SK-N-MC (cell line): ENCODE measurements around the gene KCNAB1.

ENCODE experiments used
- DNase-seq: peaks from one replicate; pipeline ENCODE4 v3.0.0-alpha.2; 2011; ENCODE audit warnings: low read depth, low spot score
- H3K27ac ChIP-seq: fragments of 200-600 bp; sonication (generic); 2 replicates; pipeline ENCODE4 v1.5.1; 2016; ENCODE audit warnings: mixed run types
- H3K36me3 ChIP-seq: fragments of 200-600 bp; sonication (generic); 2 replicates; pipeline ENCODE4 v1.6.1; 2017; ENCODE audit warnings: antibody characterized with exemption, low read length, mixed read lengths; ENCODE audit not compliant: insufficient read depth
- H3K4me3 ChIP-seq: fragments of 200-600 bp; sonication (generic); 2 replicates; pipeline ENCODE4 v1.5.1; 2016
- H3K9ac ChIP-seq: fragments of 200-600 bp; sonication (generic); 2 replicates; pipeline ENCODE4 v1.8.0; 2017; ENCODE audit warnings: mixed run types, mixed read lengths; ENCODE audit not compliant: insufficient read length
- H3K9me3 ChIP-seq: fragments of 200-600 bp; sonication (generic); 2 replicates; pipeline ENCODE4 v1.6.1; 2017; ENCODE audit warnings: low read depth, mild to moderate bottlenecking, antibody characterized with exemption, low read length, moderate library complexity, mixed read lengths
- EZH2 ChIP-seq: fragments of 200-600 bp; sonication (generic); IDR thresholded peaks from one replicate; pipeline ENCODE4 v1.6.1; 2017; ENCODE audit warnings: antibody characterized with exemption
- FOXP2 ChIP-seq: optimal IDR thresholded peaks from 2 replicates; pipeline ENCODE3; 2011; ENCODE audit warnings: mild to moderate bottlenecking, moderate library complexity; ENCODE audit not compliant: insufficient read depth; ENCODE audit errors: extremely low read length, control extremely low read depth
- POLR2AphosphoS5 ChIP-seq: IDR thresholded peaks from 2 replicates; pipeline ENCODE4 v1.6.1; 2012; ENCODE audit warnings: mild to moderate bottlenecking, low read depth, low read length, borderline replicate concordance

KCNAB1 gene

DNA sequence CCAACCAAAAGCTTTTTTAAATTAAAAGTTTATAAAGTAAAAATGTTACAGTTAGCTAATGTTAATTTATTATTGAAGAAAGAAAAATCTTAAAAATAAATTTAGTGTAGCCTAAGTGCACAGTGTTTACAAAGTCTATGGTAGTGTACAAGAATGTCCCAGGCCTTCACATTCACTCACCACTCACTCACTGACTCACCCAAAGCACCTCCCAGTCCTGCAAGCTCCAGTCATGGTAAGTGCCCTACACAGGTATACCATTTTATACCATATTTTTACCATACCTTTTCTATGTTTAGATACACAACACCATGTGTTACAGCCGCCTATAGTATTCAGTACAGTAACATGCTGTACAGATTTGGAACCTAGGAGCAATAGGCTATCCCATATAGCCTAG, 405.4 kb downstream of the KCNAB1 start:
- no peak for DNase-seq
- Histone ChIP-seq H3K27ac (no peak overlapping the region), H3K9me3 (no peaks in the 10 kb centered on the region), H3K9ac (no peak overlapping the region), H3K36me3 (no peaks in the 10 kb centered on the region), H3K4me3 (no peak overlapping the region)
- TF ChIP-seq FOXP2 (no peak), POLR2AphosphoS5 (no peak), EZH2 (no peak)

DNA sequence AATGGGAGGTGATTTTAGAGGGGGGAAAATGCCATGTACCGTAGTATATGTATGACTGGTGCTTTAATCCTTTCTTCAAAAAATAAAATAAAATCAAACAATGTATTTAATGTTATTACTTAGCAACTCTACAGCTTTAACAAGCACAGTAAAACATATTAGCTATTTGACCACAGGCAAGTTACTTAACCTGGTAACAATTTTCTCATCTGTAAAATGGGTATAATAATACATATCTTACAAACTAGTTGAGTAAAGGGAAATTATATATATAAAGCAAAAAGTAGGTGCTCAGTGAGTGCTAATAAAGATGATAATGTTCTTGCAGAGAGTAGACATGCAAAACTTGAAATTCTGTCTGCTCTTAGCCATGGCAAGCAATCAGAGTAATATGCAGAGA, 406.7 kb downstream of the KCNAB1 start:
- TF ChIP-seq FOXP2 (no peak), POLR2AphosphoS5 (no peak), EZH2 (no peak)
- Histone ChIP-seq H3K27ac (no peak overlapping the region), H3K9ac (no peak overlapping the region), H3K36me3 (no peaks in the 10 kb centered on the region), H3K4me3 (no peak overlapping the region), H3K9me3 (no peaks in the 10 kb centered on the region)
- DNase-seq: no peak

DNA sequence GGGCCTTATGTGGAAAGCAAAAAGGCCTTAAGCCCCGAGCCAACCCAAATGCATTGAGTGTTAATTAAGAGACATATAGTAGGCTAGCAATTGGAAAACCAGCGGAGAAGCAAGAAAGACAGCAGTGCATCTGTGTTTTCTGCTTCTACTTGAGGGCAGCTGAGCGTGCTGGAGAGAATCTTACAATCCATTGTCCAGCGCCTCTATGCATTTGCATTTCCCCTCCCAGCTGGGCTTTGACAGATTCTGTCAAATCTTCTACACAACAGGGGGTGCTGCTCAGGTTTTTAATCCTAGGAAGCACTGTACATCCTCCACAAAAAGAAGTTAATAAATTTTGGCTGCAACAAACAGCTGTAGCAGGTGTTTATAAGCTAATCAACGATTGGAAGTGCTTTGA, 410.6 kb downstream of the KCNAB1 start:
- TF ChIP-seq EZH2: no peak
- TF ChIP-seq POLR2AphosphoS5: no peak
- no peaks in the 10 kb centered on the region for H3K36me3 ChIP-seq
- no peak overlapping the region for H3K4me3 ChIP-seq
- DNase-seq: no peak
- H3K27ac ChIP-seq: no peak overlapping the region
- no peak overlapping the region for H3K9ac ChIP-seq
- no peaks in the 10 kb centered on the region for H3K9me3 ChIP-seq

DNA sequence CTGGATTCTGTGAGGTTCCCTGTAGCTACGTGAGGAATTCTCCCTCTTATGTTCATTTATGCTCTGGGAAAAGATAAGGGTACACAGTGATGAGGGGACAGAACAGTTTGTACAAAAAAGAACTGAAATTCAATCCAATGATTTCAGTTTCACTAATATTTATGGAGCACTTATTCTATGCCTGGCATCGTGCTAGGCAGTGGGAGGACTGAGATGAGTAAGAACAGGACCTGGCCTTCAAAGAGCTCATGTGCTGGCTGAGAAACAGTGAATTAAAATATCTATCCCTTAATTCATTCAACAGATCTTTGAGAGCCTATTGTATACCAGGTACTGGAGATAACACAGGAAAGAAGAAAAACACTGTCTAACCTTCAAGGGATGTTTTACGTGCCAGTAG, 412.4 kb downstream of the KCNAB1 start:
- Histone ChIP-seq H3K9me3 (no peaks in the 10 kb centered on the region), H3K4me3 (no peak overlapping the region), H3K36me3 (peaks cover 5% of the 10 kb centered on the region), H3K27ac (no peak overlapping the region), H3K9ac (no peak overlapping the region)
- no peak for DNase-seq
- TF ChIP-seq FOXP2: no peak
- no peak for TF ChIP-seq POLR2AphosphoS5
- no peak for TF ChIP-seq EZH2

DNA sequence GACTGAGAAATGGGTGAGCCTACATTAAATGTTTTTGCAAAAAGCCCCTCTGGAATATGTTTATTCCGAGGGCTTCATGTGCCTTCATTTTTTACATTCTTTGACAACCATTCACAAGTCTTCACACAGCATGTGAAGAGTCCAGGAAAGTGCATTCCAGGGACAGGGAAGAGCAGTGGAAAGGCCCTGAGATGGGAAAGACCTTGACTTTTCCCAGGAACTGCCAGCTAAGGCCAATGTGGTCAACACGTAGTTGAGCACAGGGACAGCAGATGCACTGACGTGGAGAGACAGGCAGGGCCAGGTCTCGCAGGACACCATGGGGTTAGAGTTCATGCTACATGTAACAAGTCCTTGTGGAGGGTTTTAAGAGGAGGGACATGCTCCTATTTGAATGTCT, 412.8 kb downstream of the KCNAB1 start:
- Histone ChIP-seq H3K9ac (no peak overlapping the region), H3K9me3 (no peaks in the 10 kb centered on the region), H3K36me3 (peaks cover 10% of the 10 kb centered on the region), H3K27ac (no peak overlapping the region), H3K4me3 (no peak overlapping the region)
- peak; percentile 36; the same call in 1 of the 2 replicates for TF ChIP-seq POLR2AphosphoS5
- TF ChIP-seq EZH2: no peak
- TF ChIP-seq FOXP2: no peak
- no peak for DNase-seq

DNA sequence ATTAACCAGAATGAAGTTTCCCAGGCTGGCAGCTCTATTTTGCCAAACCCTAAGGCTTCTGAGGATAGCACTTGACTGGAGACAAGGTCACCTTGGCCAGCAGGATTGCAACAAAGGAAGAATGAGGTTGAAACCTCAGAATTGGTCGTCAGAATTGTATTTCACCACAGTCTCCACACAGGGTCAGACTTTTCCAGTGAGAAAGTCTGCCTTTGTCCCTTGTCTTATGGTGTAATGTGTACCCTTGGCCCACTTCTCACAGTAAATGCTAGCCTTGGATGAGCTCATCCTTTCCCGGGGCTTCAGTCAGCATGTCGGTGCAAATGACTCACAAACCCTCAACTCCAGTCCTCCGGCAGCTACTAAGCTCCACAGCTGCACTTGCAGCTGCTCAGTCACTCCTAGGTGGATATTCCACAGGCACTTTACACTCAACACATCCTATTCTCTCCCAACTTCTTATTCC, 414.8 kb downstream of the KCNAB1 start:
- H3K9ac ChIP-seq: no peak overlapping the region
- H3K27ac ChIP-seq: peak overlapping the region; percentile 40
- no peak overlapping the region for H3K4me3 ChIP-seq
- no peak for DNase-seq
- H3K36me3 ChIP-seq: peaks cover 28% of the 10 kb centered on the region
- no peaks in the 10 kb centered on the region for H3K9me3 ChIP-seq
- TF ChIP-seq FOXP2 (no peak), POLR2AphosphoS5 (no peak), EZH2 (no peak)

DNA sequence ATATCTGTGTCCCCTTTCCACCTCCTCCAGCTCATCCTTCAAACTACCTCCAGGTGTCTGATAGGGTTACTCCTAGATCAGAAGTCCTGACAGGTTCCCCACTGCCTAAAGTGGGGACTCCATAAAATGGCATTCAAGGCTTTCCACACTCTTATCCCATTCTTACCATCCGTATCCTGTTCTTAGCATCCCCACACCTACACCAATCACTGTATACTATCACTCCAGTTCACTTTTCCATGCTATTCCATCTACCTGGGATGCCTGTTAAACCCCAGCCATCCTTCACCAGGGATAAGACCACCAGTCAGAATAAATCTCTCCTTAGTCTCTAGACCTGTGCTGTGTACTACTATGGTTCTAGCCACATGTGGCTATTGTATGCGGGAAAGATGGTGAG, 415.4 kb downstream of the KCNAB1 start:
- Histone ChIP-seq H3K4me3 (no peak overlapping the region), H3K9me3 (no peaks in the 10 kb centered on the region), H3K36me3 (peaks cover 33% of the 10 kb centered on the region), H3K27ac (no peak overlapping the region), H3K9ac (no peak overlapping the region)
- DNase-seq: no peak
- TF ChIP-seq POLR2AphosphoS5 (no peak), FOXP2 (no peak), EZH2 (no peak)

DNA sequence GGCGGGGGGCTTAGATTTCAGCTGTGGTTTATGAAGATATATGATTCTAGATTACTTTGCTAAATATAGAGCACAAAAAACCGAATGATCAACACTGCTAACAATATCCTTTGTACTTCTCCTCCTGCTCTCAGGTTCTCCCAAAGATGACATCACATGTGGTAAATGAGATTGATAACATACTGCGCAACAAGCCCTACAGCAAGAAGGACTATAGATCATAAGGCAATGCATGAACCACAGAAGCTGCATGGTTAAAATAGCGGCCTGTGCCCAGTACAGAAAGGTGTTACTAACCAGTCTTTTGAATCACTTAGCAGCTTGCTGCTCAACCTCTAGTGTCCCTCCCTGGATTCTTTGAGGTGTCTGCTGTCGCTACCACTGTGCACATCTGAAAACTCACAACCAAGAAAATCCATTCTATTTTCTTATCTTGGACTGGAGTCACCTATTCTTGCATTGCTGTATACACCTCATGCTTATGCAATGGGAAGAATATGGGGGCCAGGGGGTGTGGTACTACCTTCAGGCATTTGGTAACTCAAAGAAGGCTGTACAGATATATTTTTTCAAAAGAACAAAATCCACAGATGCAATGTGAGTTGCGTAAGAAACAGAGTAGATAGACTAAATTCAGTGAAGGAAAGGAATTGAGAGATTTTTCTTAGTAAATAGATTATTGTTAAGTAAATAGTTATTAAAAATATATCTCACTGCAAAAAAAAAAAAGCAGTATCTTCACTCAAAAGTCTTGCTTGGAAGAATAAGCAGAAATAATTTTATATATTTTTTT, 416.3 kb downstream of the KCNAB1 start:
- H3K27ac ChIP-seq: no peak overlapping the region
- no peak overlapping the region for H3K9ac ChIP-seq
- DNase-seq: no peak
- TF ChIP-seq POLR2AphosphoS5 (0 out of 2 replicates have a peak, but pooled peaks have one; percentile 23), FOXP2 (no peak)
- peaks cover 42% of the 10 kb centered on the region for H3K36me3 ChIP-seq
- no peak overlapping the region for H3K4me3 ChIP-seq
- H3K9me3 ChIP-seq: no peaks in the 10 kb centered on the region

DNA sequence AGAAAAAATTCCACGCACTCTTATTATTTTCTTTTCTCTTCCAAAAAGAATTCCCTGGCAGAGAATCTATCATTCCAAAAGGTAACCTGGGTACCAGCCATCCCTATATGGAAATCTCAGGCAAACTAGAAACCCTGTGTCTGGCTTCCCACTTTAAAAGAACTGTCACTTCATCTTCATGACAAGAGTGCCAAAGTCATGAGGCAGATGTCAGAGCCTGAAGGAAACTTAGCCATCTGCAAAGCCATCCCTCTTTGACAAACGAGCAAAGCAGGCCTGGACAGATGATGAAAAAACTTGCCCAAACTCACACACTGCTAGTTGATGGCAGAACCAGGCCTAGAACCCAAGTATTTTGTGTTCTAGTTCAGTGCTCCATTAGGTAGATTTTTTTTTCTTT, 418.7 kb downstream of the KCNAB1 start:
- no peak for DNase-seq
- H3K4me3 ChIP-seq: no peak overlapping the region
- peaks cover 65% of the 10 kb centered on the region for H3K36me3 ChIP-seq
- H3K9me3 ChIP-seq: no peaks in the 10 kb centered on the region
- H3K9ac ChIP-seq: no peak overlapping the region
- TF ChIP-seq FOXP2 (no peak), POLR2AphosphoS5 (no peak), EZH2 (no peak)
- no peak overlapping the region for H3K27ac ChIP-seq
